ENCODE results near the gene THBS3.

GRCh38 chr1:155250633-155251449, 43.1 kb upstream of the THBS3 start:
- TF ChIP-seq CTCF (conservative IDR thresholded peaks at IDR 0.05; ENCODE audit: low read length): peak; percentile 100
- no peak for TF ChIP-seq EZH2phosphoT487 (IDR thresholded peaks at IDR 0.05; ENCODE audit: borderline replicate concordance)

Measured in Loucy (cell line).